Upper lobe of left lung (tissue), 4 donors: Measurements from ENCODE around the gene COX7A1.

ENCODE experiments used
- EP300 ChIP-seq, 4 donors: sonication (generic); formaldehyde crosslinking; IDR thresholded peaks; one replicate each; pipeline ENCODE4 v1.5.1; 2017; ENCODE audit warnings: antibody characterized with exemption in 4 of 4, control low read depth in 2 of 4
- POLR2A ChIP-seq, 4 donors: fragments of 450-650 bp; IDR thresholded peaks; one replicate each; pipeline ENCODE4 v1.5.1; 2016 to 2017; ENCODE audit warnings: antibody characterized with exemption in 4 of 4, mild to moderate bottlenecking in 2 of 4
- POLR2AphosphoS5 ChIP-seq, 2 donors: sonication (generic); formaldehyde crosslinking; IDR thresholded peaks; one replicate each; pipeline ENCODE4 v1.5.1; 2017; ENCODE audit warnings: antibody characterized with exemption in 2 of 2
- TF ChIP-seq, protein P1 (sequence below), 6 experiments: fragments of 450-650 bp in 4 of 6; fragments of 200-600 bp in 2 of 6; sonication (generic) in 2 of 6; IDR thresholded peaks; one replicate each; pipeline ENCODE4 v1.5.1; 2016 to 2019; ENCODE audit warnings: antibody characterized with exemption in 6 of 6

DNA sequence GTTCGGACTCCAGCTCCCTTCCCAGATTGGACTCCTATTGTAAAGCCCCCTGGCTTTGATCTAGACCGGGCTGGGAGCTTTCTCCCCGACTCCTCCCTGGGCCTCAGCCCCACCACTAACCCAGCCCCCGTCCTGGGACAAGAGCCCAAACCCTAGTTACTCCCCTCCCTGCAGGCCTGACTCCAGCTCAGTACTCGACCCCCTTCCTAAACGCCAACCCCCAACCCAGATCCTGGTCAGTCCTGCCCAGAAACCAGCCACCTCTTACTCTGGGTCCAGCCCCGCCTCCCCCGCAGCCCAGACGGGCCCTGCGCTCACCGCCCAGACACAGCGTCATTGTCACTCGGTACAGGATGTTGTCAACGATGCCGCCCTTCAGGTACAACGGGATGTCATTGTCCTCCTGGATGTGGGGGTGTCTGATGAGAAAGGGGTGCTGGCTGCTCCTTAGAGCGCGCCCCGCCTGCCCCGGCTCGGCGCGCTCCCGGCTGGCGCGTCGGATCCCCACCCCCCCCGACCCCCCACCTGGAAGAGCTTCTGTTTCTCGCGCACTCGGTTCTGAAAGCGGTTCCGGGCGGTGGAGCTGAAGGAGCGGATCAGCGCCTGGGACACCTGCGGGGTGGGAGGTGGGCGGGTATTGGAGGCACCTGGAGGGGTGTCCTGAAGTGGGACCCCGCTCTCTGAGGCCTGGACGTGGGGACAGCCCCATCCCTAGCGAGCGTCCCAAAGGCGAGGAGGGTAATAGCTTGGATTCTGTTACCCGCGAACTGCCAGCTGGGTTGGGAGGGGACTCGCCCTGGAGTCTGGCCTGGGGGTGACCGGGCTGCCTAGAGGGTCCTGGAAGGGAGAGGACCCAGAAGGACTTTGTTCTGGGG, 866 bp downstream of the COX7A1 start:
- TF ChIP-seq POLR2A (IDR thresholded peaks at IDR 0.05) (peak in 1 of 4 donors; percentile 52), POLR2AphosphoS5 (IDR thresholded peaks at IDR 0.05) (peak; percentile 76 to 82), EP300 (IDR thresholded peaks at IDR 0.05) (no peak)
- TF ChIP-seq, protein P1, sequence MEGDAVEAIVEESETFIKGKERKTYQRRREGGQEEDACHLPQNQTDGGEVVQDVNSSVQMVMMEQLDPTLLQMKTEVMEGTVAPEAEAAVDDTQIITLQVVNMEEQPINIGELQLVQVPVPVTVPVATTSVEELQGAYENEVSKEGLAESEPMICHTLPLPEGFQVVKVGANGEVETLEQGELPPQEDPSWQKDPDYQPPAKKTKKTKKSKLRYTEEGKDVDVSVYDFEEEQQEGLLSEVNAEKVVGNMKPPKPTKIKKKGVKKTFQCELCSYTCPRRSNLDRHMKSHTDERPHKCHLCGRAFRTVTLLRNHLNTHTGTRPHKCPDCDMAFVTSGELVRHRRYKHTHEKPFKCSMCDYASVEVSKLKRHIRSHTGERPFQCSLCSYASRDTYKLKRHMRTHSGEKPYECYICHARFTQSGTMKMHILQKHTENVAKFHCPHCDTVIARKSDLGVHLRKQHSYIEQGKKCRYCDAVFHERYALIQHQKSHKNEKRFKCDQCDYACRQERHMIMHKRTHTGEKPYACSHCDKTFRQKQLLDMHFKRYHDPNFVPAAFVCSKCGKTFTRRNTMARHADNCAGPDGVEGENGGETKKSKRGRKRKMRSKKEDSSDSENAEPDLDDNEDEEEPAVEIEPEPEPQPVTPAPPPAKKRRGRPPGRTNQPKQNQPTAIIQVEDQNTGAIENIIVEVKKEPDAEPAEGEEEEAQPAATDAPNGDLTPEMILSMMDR (IDR thresholded peaks at IDR 0.05), result no peak
